Keratinocyte (primary cell): ENCODE measurements around the gene CPVL. TPM values are rescaled to one million over a fixed set of nuclear protein-coding genes. Genes with fewer than 3 reads are reported as not detected.

Experiments used
- DNase-seq: peaks from one replicate; pipeline ENCODE4 v3.0.0-alpha.2; 2011; ENCODE audit warnings: low read depth, missing footprints, low spot score
- FAIRE-seq: peaks from 2 replicates; lab custom pipeline; 2011; peaks lifted over from hg19 to GRCh38; lab: Jason Lieb, UNC
- H2AFZ ChIP-seq: 2 replicates; pipeline ENCODE4 v1.6.0; 2012; ENCODE audit warnings: low read length, control low read depth, inconsistent platforms; ENCODE audit not compliant: control insufficient read depth
- H3K27ac ChIP-seq: 2 replicates; pipeline ENCODE4 v1.5.1; 2011; ENCODE audit warnings: low read length; ENCODE audit not compliant: control insufficient read depth, insufficient read depth
- H3K27me3 ChIP-seq: 3 replicates; pipeline ENCODE4 v1.6.0; 2011; ENCODE audit warnings: low read length; ENCODE audit not compliant: control insufficient read depth, insufficient read depth; ENCODE audit errors: extremely low read depth
- H3K36me3 ChIP-seq, 2 experiments: 2 replicates in 1 of 2; 3 replicates in 1 of 2; pipeline ENCODE4 v1.5.1; 2011; ENCODE audit warnings: low read length in 2 of 2, mild to moderate bottlenecking in 1 of 2; ENCODE audit not compliant: control insufficient read depth in 2 of 2, insufficient read depth in 2 of 2; ENCODE audit errors: extremely low read depth in 1 of 2
- H3K4me1 ChIP-seq: 3 replicates; pipeline ENCODE4 v1.5.1; 2011; ENCODE audit warnings: low read length; ENCODE audit not compliant: control insufficient read depth, insufficient read depth; ENCODE audit errors: extremely low read depth
- H3K4me2 ChIP-seq: 3 replicates; pipeline ENCODE4 v1.6.0; 2011; ENCODE audit warnings: low read depth, low read length; ENCODE audit not compliant: control insufficient read depth, insufficient read depth; ENCODE audit errors: extremely low read depth
- H3K4me3 ChIP-seq, 3 experiments: fragments of 200-600 bp in 1 of 3; sonication (generic) in 1 of 3; 2 replicates in 2 of 3; 3 replicates in 1 of 3; pipeline ENCODE4 v1.5.1; 2011 to 2016; ENCODE audit warnings: low read length in 3 of 3, mild to moderate bottlenecking in 3 of 3, control low read depth in 2 of 3, inconsistent platforms in 1 of 3, low read depth in 1 of 3, mixed read lengths in 1 of 3, mixed run types in 1 of 3, moderate library complexity in 1 of 3; ENCODE audit not compliant: control insufficient read depth in 2 of 3, insufficient read depth in 2 of 3; ENCODE audit errors: extremely low read depth in 1 of 3
- H3K79me2 ChIP-seq: 2 replicates; pipeline ENCODE4 v1.6.0; 2012; ENCODE audit warnings: low read length; ENCODE audit not compliant: control insufficient read depth, insufficient read depth
- H3K9ac ChIP-seq: 3 replicates; pipeline ENCODE4 v1.6.0; 2011; ENCODE audit warnings: low read length; ENCODE audit not compliant: control insufficient read depth, insufficient read depth; ENCODE audit errors: extremely low read depth
- H3K9me1 ChIP-seq: 3 replicates; pipeline ENCODE4 v1.6.0; 2011; ENCODE audit warnings: low read length; ENCODE audit not compliant: control insufficient read depth, insufficient read depth; ENCODE audit errors: extremely low read depth
- H3K9me3 ChIP-seq: 2 replicates; pipeline ENCODE4 v1.5.1; 2012; ENCODE audit warnings: low read depth, low read length; ENCODE audit not compliant: control insufficient read depth
- H4K20me1 ChIP-seq: 3 replicates; pipeline ENCODE4 v1.6.0; 2011; ENCODE audit warnings: low read length; ENCODE audit not compliant: control insufficient read depth, insufficient read depth; ENCODE audit errors: extremely low read depth
- CTCF ChIP-seq, 3 experiments: IDR thresholded peaks in 1 of 3; conservative IDR thresholded peaks in 1 of 3; optimal IDR thresholded peaks in 1 of 3; 2 replicates in 2 of 3; 3 replicates in 1 of 3; pipeline versions ENCODE3 to v1.5.1; 2011; ENCODE audit warnings: low read length in 3 of 3, mild to moderate bottlenecking in 3 of 3, moderate library complexity in 2 of 3, control low read depth in 1 of 3, inconsistent platforms in 1 of 3; ENCODE audit not compliant: insufficient read depth in 2 of 3; ENCODE audit errors: extremely low read depth in 1 of 3
- EZH2 ChIP-seq: IDR thresholded peaks from one replicate; pipeline ENCODE4 v1.6.1; 2012; ENCODE audit warnings: inconsistent platforms, mild to moderate bottlenecking, low read length, moderate library complexity
- dilution Hi-C: fragments of 300-500 bp; cut with MboI; formaldehyde crosslinking; loops from one replicate; pipeline ENCODE4 v1.7.0; 2020; ENCODE audit warnings: low sequenced_read_pairs; ENCODE audit not compliant: extremely low pct_ligation_motif_present
- polyA plus RNA-seq, 5 experiments: library from polyadenylated mRNA; depleted of rRNA in 3 of 5; stranded (reverse) in 3 of 5; stranded (forward) in 1 of 5; unstranded in 1 of 5; fragments of >200 nt; gene quantifications; 1 replicate in 1 of 5; 2 replicates in 3 of 5; 3 replicates in 1 of 5; pipeline versions ENCODE4 v1.2.1 to v1.2.3, GENCODE V29; 2011 to 2012; ENCODE audit warnings: missing spikeins in 2 of 5, low read depth in 1 of 5, low replicate concordance in 1 of 5

CPVL gene
- polyA plus RNA-seq, 1 donor (not counting 4 experiments of a cell fraction or from before 2014, with no cell fraction given): 9.8 TPM

DNA sequence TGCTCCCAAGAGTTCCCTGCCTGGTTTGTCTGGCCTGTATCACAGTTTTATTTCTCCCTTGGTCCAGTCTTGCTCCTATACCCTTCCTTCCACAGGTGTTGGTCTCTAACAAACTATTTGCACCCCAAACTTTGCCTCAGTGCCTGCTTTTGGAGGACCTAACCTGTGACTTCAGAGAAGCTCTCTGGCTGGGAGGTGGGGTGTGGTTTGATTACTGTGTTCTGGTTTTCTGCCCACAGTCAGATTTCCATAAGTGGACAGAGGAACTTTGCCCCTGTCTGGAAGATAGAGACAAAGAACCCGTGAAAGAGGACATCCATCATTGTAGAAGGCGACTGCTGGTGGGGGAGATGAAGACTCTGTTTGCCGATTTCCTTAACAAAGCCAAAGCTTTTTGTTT is 132.4 kb downstream of the CPVL start:
- H3K4me2 ChIP-seq: no peak overlapping the region
- no peak for FAIRE-seq
- H3K27ac ChIP-seq: no peak overlapping the region
- H2AFZ ChIP-seq: no peak overlapping the region
- H3K9me1 ChIP-seq: no peaks in the 10 kb centered on the region
- dilution Hi-C loops: no loop called here
- no peak overlapping the region for H3K4me3 ChIP-seq
- TF ChIP-seq CTCF (optimal IDR thresholded peaks at IDR 0.05 in 1 of 3, IDR thresholded peaks at IDR 0.05 in 1 of 3, conservative IDR thresholded peaks at IDR 0.05 in 1 of 3; ENCODE audit: extremely low read depth in 1 of 3, insufficient read depth in 2 of 3, low read length in 3 of 3) (no peak), EZH2 (no peak)
- no peak overlapping the region for H3K9ac ChIP-seq
- H4K20me1 ChIP-seq: no peaks in the 10 kb centered on the region
- H3K36me3 ChIP-seq: no peaks in the 10 kb centered on the region
- no peaks in the 10 kb centered on the region for H3K9me3 ChIP-seq
- peaks cover 3% of the 10 kb centered on the region for H3K27me3 ChIP-seq
- H3K79me2 ChIP-seq: no peaks in the 10 kb centered on the region
- no peaks in the 10 kb centered on the region for H3K4me1 ChIP-seq
- DNase-seq: no peak

DNA sequence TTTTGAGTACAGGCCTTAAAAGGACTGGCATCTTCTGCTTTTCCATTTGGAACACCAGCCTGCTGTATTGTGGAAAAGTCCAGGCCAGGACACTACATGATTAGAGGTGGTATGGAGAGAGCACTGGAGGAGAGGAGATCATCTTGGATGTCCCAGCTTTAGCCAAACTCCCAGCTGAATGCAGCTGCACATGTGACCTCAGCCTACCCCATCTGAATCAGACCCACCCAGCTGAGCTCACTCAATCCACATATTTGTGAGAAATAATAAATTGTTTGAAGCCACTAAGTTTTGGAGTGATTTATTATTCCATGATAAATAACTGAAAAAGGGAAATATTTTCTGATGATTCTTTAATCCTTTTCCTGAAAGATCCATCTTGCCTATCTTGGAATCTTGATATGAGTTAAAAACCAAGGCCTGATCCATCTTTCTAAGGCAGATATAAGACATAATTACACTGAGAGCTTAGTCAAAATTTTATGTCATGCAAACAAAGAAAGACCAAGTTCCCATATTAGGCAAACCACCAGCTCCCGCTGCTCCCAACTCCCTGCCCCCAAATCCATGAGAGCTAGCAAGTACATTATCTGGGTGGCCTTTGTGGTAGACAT is 133.1 kb downstream of the CPVL start:
- Histone ChIP-seq H3K4me1 (no peaks in the 10 kb centered on the region), H3K9me3 (no peaks in the 10 kb centered on the region), H3K27me3 (peaks cover 3% of the 10 kb centered on the region), H3K4me3 (no peak overlapping the region), H3K4me2 (no peak overlapping the region), H3K79me2 (no peaks in the 10 kb centered on the region), H3K9ac (no peak overlapping the region), H3K27ac (no peak overlapping the region), H3K36me3 (no peaks in the 10 kb centered on the region), H3K9me1 (no peaks in the 10 kb centered on the region), H2AFZ (no peak overlapping the region), H4K20me1 (no peaks in the 10 kb centered on the region)
- dilution Hi-C loops: no loop called here
- TF ChIP-seq EZH2 (no peak), CTCF (optimal IDR thresholded peaks at IDR 0.05 in 1 of 3, IDR thresholded peaks at IDR 0.05 in 1 of 3, conservative IDR thresholded peaks at IDR 0.05 in 1 of 3; ENCODE audit: extremely low read depth in 1 of 3, insufficient read depth in 2 of 3, low read length in 3 of 3) (no peak)
- no peak for DNase-seq
- no peak for FAIRE-seq
